ENCODE data around the gene MLXIPL. TPM values are rescaled to one million over a fixed set of nuclear protein-coding genes. Genes with fewer than 3 reads are reported as not detected.

The MLXIPL gene
- total and polyA plus RNA-seq, 2 donors (not counting 3 experiments of a cell fraction or from before 2014, with no cell fraction given), result not detected

- no peak overlapping the region for H3K9ac ChIP-seq (replicated peaks; ENCODE audit: extremely low read depth, insufficient read depth, low read length)
- H3K27me3 ChIP-seq (ENCODE audit: control insufficient read depth in 2 of 2, insufficient read depth in 2 of 2, low read length in 2 of 2), result peaks cover 0 to 2% of the 10 kb centered on the region in 2 experiments
- no peak for TF ChIP-seq MYC (IDR thresholded peaks at IDR 0.05; ENCODE audit: low read depth, low read length)
- TF ChIP-seq GATA2 (IDR thresholded peaks at IDR 0.05; ENCODE audit: insufficient read depth, insufficient read length, low read depth, low read length), result no peak
- TF ChIP-seq POLR2AphosphoS5 (IDR thresholded peaks at IDR 0.05; ENCODE audit: insufficient read depth, low read depth, low read length), result no peak
- TF ChIP-seq MAX (IDR thresholded peaks at IDR 0.05; ENCODE audit: insufficient read depth, insufficient read length), result no peak
- TF ChIP-seq EZH2 (IDR thresholded peaks at IDR 0.05; ENCODE audit: borderline replicate concordance, low read depth, low read length, severe bottlenecking), result no peak
- TF ChIP-seq JUN (IDR thresholded peaks at IDR 0.05; ENCODE audit: borderline replicate concordance, insufficient read depth, insufficient read length, low read depth), result no peak
- TF ChIP-seq POLR2A (IDR thresholded peaks at IDR 0.05; ENCODE audit: low read depth, low read length), result no peak
- TF ChIP-seq FOS (IDR thresholded peaks at IDR 0.05; ENCODE audit: borderline replicate concordance, insufficient read depth, low read length), result no peak
- TF ChIP-seq CTCF (IDR thresholded peaks at IDR 0.05; ENCODE audit: extremely low read depth in 1 of 2, insufficient read depth in 1 of 2, low read depth in 1 of 2, low read length in 2 of 2), result no peak
- no peaks in the 10 kb centered on the region for H3K9me1 ChIP-seq (replicated peaks; ENCODE audit: control insufficient read depth, extremely low read depth, insufficient read depth, low read length)
- CTCF ChIA-PET, result interaction anchor here (3.1 to 4.8 kb wide), 3 partner anchors 40 to 64 kb away, joined by 12 to 57 read pairs (median 22); no protein-coding TSS in a partner anchor
- no peak for DNase-seq (ENCODE audit: low read depth, low spot score)
- no peak overlapping the region for H3K27ac ChIP-seq (ENCODE audit: insufficient read depth, low read depth, low read length)
- dilution Hi-C loops (cut with MboI; ENCODE audit: extremely low pct_ligation_motif_present, low sequenced_read_pairs) (no loop called here), intact Hi-C loops (cut with micrococcal nuclease) (loop anchor here (5.0 kb wide), 1 partner anchor 43 kb away; no protein-coding TSS in a partner anchor)
- H3K36me3 ChIP-seq (ENCODE audit: control insufficient read depth in 2 of 2, extremely low read depth in 1 of 2, insufficient read depth in 2 of 2, low read length in 2 of 2), result no peaks in the 10 kb centered on the region
- no peak overlapping the region for H3K4me3 ChIP-seq (replicated peaks in 1 of 3; ENCODE audit: insufficient read depth in 1 of 3, low read depth in 1 of 3, low read length in 3 of 3)
- H2AFZ ChIP-seq (ENCODE audit: low read depth, low read length), result no peak overlapping the region
- H3K4me1 ChIP-seq (ENCODE audit: control insufficient read depth, extremely low read depth, insufficient read depth, low read length), result peaks cover 3% of the 10 kb centered on the region
- no peak overlapping the region for H3K4me2 ChIP-seq (ENCODE audit: insufficient read depth, low read length)
- H4K20me1 ChIP-seq (replicated peaks; ENCODE audit: control insufficient read depth, extremely low read depth, insufficient read depth, low read length), result no peaks in the 10 kb centered on the region
- POLR2A ChIA-PET, result no interaction called here
- no TSS peak for BruUV-seq (replicated peaks)
- no peaks in the 10 kb centered on the region for H3K79me2 ChIP-seq (ENCODE audit: control insufficient read depth, insufficient read depth, low read length)
- H3K9me3 ChIP-seq (replicated peaks; ENCODE audit: control insufficient read depth, insufficient read depth, low read length), result no peaks in the 10 kb centered on the region
- no peak for FAIRE-seq
These were observed 45.6 kb upstream of the MLXIPL start for GRCh38 chr7:73669858-73670385.

Measured in endothelial cell of umbilical vein (primary cell).